Ammon's horn (tissue), 1 donor: Measurements from ENCODE around the gene CACNA1S.

Source experiments
- DNase-seq: peaks from one replicate; pipeline ENCODE4 v3.0.0-alpha.2; 2016; ENCODE audit warnings: low spot score

CACNA1S gene

GRCh38 chr1:201026836-201027235 is 85.4 kb downstream of the CACNA1S start:
- no peak for DNase-seq

DNA sequence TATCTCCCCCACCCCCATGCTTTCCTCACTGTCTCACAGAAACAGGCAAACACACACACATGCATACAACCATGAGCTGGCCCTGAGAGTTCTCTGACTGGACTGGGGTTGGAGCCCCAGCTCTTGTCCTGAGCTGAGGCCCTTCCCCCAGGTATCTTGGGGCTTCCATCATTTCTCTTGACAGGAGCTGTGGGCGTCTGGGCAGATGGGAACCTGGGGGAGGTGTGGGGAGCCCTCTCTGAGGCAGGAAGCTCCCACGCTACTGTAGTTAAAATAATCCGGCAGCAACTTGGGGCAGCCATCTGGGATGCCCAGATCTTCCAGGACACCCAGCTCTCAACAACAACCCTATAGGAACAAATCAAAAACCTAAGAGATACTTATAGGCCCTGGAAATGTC is 86.0 kb downstream of the CACNA1S start:
- DNase-seq, result no peak

GRCh38 chr1:201025571-201026002 is 86.6 kb downstream of the CACNA1S start:
- DNase-seq, result no peak

DNA sequence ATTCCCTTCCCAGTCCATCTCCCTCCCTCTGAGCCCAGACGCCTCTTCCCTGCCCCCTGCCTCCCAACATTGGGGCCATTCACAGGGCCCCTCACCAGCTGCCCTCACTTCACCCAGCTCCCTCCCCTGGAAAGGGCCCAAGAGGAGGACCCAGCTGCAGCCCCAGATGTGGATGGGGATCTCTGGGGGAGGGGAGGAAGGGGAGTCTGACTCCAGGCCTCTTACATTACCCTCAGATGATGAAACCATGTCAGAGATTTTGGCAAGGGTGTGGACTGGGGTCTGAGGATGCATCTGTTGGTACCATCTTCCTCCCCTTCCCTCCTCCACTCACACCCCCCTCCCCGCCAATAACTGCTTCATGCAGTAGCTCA is 87.6 kb downstream of the CACNA1S start:
- DNase-seq, result peak; percentile 75

- no peak for DNase-seq
Observed at GRCh38 chr1:201023920-201024624, 88.2 kb downstream of the CACNA1S start.

GRCh38 chr1:201023517-201023902 is 88.7 kb downstream of the CACNA1S start, which contains the start of gene KIF21B:
KIF21B (minus strand) TSS chr1:201023714; CDS start chr1:201023383, 331 bp downstream.
- peak; percentile 88 for DNase-seq

GRCh38 chr1:201022820-201023516 is 89.3 kb downstream of the CACNA1S start:
- DNase-seq, result no peak

DNA sequence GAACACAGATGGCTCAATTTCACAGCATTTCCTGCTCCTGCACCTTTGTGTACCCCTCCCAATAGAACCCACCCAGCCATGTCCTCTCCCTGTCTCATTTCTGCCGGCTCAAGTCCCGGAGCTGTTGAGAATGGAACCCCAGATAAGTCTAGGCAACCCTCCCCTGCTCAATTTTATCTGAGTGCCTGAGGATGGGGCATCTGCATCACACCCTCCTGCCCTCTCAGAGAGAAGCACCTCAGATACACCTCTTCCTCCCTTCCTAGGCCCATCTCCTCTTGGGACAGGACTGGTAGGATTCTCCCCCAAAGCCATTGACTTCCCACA is 89.8 kb downstream of the CACNA1S start:
- DNase-seq, result no peak

GRCh38 chr1:201021630-201022492 is 90.4 kb downstream of the CACNA1S start:
- no peak for DNase-seq

DNA sequence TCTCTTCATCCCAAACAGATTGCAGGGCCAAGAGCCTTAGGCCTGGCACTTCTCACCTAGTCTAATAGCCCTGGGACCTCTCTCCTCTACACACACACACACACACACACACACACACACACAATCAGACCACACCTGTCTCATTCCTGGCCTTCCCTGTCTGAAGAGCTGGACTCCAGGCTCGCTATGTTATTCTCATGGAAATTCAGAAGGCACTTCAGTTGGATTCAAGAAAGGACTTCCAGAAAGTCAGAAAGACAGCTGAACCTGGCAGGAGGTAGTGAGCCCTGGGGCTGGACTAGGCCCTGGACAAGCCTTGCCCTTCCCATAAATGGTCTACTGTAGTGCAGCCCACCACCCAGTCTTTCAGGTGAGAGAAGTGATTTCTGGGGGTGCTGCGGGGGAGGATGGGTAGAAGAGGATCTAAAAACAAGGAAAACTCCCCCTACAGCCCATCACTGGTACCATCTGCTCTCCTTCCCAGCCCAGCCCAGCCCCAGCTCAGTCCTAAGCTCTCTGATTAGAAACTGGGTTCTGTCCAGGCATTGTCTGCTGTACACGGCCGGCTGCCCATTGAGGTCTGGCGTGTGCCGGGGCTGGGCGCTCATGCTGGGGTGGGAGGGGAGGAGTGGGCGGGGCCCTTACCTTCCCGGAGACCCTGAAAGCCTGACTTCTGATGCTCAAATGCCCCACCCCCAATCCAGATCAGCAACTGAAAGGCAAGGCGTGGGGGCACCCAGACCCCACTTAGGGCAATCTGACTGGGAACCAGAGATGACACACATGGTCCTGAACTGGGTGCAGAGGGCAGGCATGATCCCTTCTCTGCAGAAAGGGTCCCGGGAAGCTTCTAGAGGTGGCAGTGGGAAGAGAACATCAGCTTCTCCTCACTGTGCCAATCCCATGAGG is 91.3 kb downstream of the CACNA1S start:
- DNase-seq, result peak; percentile 80

DNA sequence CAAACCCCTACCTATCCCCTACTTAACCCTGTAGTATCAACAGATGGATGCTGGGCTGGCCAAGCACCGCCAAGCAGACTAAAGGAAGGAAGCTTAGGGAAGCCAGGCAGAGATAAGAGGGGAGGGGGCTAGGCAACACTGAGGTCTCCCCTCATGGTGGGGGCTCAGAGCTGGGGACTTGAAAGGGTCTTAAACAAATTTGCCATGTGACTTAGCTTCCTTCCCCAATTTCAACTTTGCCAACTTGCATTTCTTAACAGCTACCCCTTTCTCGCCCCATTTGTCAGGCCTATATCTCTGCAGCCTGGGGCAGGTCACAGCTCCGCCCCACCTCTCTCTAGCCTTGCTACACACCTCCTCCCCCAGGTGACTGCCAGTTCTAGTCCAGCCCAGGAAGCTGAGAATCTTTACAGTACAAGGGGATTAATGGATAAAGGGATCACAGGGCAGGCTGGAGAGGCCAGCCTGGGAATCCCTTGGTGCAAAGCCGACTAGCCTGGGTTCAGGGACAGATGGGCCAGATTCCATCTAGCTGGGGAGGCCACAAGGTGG is 92.1 kb downstream of the CACNA1S start:
- DNase-seq, result no peak

- no peak for DNase-seq
Observed at GRCh38 chr1:201019321-201019977, 92.8 kb downstream of the CACNA1S start.

GRCh38 chr1:201017828-201018163 is 94.4 kb downstream of the CACNA1S start:
- no peak for DNase-seq

GRCh38 chr1:201016943-201017827 is 95.0 kb downstream of the CACNA1S start:
- no peak for DNase-seq

DNA sequence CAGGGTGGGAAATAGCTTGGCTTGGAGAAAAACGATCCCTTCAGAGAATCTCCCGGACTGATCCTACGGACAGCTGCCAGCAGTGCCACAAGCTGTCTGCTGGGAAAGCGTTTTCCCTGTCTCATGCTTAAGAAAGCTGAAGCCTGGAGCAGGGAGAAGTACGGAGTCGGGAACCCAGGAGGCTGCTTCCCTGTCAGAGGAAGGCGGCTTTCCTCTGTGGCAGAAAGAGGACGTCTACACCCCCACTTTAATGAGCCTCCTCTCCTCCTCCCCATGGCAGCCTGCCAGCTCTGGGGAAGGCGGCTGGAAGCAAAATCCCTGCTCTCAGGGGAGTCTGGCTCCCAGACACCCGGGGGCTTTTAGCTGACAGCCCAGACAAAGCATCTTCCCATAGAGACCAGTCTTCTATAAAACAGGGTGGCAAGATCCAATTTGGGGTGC is 96.0 kb downstream of the CACNA1S start:
- DNase-seq, result peak; percentile 65

DNA sequence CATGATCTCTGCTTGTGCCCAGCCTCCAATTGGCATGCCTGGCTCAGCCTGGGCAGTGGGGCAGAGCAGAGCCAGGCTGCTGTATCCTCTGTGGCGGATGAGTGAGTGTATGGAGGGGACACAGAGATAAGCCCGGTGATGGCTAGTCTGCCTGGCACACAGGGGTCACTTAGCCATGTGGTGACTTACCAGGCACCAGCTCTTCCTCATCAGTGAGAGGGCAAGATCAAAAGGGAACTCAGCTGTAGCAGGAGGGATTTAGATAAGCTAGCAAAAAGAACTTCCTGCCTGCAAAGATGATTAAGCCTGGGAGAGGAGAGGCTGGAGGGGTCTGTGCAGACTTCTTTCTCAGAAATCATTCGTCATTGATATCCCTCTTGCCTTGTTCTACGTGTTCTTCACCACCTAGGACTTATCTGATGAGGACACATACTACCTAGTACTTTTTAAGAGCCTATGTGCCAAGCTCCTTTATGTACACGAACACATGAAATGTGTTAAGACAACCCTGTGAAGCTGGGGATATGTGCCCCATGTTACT is 96.6 kb downstream of the CACNA1S start:
- no peak for DNase-seq

DNA sequence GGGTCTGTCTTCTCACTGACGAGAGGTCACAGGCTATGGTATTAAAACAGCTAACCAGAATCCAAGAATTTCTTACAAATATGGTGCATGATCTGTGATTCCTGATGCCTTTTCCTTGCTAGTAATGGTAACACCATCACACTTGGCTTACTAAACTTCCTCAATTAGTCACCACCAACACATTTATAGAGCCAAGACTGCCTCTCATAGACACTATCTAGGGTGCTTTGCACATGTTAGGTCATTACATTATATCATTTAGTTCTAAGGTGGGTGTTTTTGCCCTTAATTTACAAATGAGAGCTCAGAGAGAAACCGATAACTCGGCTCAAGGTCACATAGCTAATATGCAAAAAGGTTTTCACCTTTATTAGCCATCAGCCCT is 97.4 kb downstream of the CACNA1S start:
- DNase-seq, result no peak

DNA sequence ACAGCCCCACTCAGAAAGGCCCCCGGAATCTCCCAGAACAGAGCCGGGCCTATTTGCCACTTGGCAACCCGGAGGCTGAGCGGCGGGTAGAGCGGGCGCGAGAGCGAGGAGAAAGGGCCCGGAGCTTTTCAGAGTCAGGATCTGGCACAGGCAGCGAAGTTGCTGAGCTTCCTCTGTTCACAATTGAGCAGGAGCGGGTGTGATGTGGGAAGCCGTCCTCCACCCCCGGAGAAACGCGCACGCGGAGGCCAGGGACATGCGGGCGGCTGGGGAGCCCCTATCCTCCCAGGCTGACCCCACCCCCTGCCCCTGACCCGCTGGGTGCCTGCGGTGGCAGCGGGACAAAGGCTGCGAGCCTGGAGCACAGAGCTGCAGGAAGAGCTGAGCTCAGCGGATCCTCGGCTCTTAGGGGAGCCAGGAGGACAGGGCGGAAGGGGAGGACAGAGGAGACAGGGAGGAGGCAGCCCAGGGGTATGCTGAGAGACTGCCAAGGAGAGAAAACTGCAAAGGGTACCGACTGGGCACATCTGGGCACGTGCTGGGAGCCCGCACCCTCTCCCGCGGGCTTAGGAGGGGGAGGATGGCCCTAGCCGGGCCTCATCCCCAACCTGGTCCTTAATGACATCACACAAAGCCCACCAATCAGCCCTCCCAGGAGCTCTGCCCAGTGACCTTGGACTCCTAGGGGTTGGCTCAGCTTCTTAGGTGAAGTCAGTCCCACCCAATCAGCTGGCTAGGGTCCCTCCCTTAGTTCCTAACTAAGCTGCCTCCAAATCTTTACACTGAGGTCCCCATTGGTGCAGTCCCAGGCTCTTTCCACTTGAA is 98.0 kb downstream of the CACNA1S start:
- DNase-seq, result peak; percentile 73

- DNase-seq, result no peak
Observed at GRCh38 chr1:201013031-201013485, 99.2 kb downstream of the CACNA1S start.
